HEK293 (cell line): Measurements from ENCODE around the gene GTF2A1.
"Not testable (repeated sequence)": the region's sequence is repeated elsewhere in the genome, so short reads cannot be mapped to it uniquely, and the experiment has no call there.

ENCODE experiments used
- CTCF ChIA-PET: fragments of 350-600 bp; formaldehyde crosslinking; extraction: SDS; loops from one replicate; lab custom pipeline; 2021; ENCODE audit warnings: antibody characterized with exemption; lab: Yijun Ruan, JAX
- POLR2A ChIA-PET: fragments of 300-600 bp; formaldehyde crosslinking; extraction: SDS; loops from one replicate; lab custom pipeline; 2020; ENCODE audit warnings: antibody characterized with exemption, inconsistent platforms; lab: Yijun Ruan, JAX
- H3K27ac ChIP-seq: fragments of 200-500 bp; sonication (Bioruptor generic); 2 replicates; pipeline ENCODE4 v1.5.1; 2014; ENCODE audit warnings: low read depth, low read length, control low read depth, inconsistent platforms; ENCODE audit errors: extremely low read depth
- H3K36me3 ChIP-seq, 2 experiments: fragments of 200-500 bp in 1 of 2; sonication (Bioruptor generic) in 1 of 2; 1 replicate in 1 of 2; 2 replicates in 1 of 2; pipeline ENCODE4 v1.5.1; 2014 to 2017; ENCODE audit warnings: inconsistent platforms in 2 of 2, low read length in 2 of 2; ENCODE audit not compliant: control insufficient read depth in 2 of 2, insufficient read depth in 1 of 2
- H3K4me1 ChIP-seq: fragments of 200-500 bp; sonication (Bioruptor generic); 2 replicates; pipeline ENCODE4 v1.5.1; 2014; ENCODE audit warnings: mild to moderate bottlenecking, low read length, inconsistent platforms; ENCODE audit not compliant: control insufficient read depth, insufficient read depth
- H3K4me3 ChIP-seq: 2 replicates; pipeline ENCODE4 v1.5.1; 2011; ENCODE audit warnings: low read depth, mild to moderate bottlenecking, control low read depth, low read length, moderate library complexity
- H3K9me3 ChIP-seq: fragments of 200-500 bp; sonication (Bioruptor generic); 2 replicates; pipeline ENCODE4 v1.5.1; 2014; ENCODE audit warnings: low read depth, low read length, inconsistent platforms; ENCODE audit not compliant: control insufficient read depth, insufficient read depth
- AEBP2 ChIP-seq: fragments of 450-650 bp; formaldehyde crosslinking; IDR thresholded peaks from 2 replicates; pipeline ENCODE4 v1.5.1; 2016; ENCODE audit warnings: missing biosample characterization, missing genetic modification characterization, borderline replicate concordance
- ATF2 ChIP-seq: fragments of 450-650 bp; formaldehyde crosslinking; IDR thresholded peaks from 2 replicates; pipeline ENCODE4 v1.5.1; 2016; ENCODE audit warnings: missing biosample characterization, missing genetic modification characterization, low read depth
- GLIS2 ChIP-seq: fragments of 450-650 bp; formaldehyde crosslinking; IDR thresholded peaks from 2 replicates; pipeline ENCODE4 v1.5.1; 2016; ENCODE audit warnings: missing biosample characterization, missing genetic modification characterization
- KLF8 ChIP-seq: fragments of 450-650 bp; formaldehyde crosslinking; IDR thresholded peaks from 2 replicates; pipeline ENCODE4 v1.5.1; 2016; ENCODE audit warnings: missing biosample characterization, missing genetic modification characterization
- YY1 ChIP-seq: fragments of 450-650 bp; formaldehyde crosslinking; IDR thresholded peaks from 2 replicates; pipeline ENCODE4 v1.5.1; 2018; ENCODE audit warnings: missing biosample characterization, missing genetic modification characterization
- ZBTB8A ChIP-seq: fragments of 450-650 bp; formaldehyde crosslinking; IDR thresholded peaks from 2 replicates; pipeline ENCODE4 v1.5.1; 2016; ENCODE audit warnings: missing biosample characterization, missing genetic modification characterization
- ZNF132 ChIP-seq: fragments of 450-650 bp; formaldehyde crosslinking; IDR thresholded peaks from 2 replicates; pipeline ENCODE4 v1.5.1; 2017; ENCODE audit warnings: missing biosample characterization, missing genetic modification characterization, borderline replicate concordance
- ZNF174 ChIP-seq: fragments of 450-650 bp; formaldehyde crosslinking; IDR thresholded peaks from 2 replicates; pipeline ENCODE4 v1.5.0; 2017; ENCODE audit warnings: missing biosample characterization, mild to moderate bottlenecking, missing genetic modification characterization
- ZNF214 ChIP-seq: fragments of 450-650 bp; formaldehyde crosslinking; IDR thresholded peaks from 2 replicates; pipeline ENCODE4 v1.5.1; 2017; ENCODE audit warnings: missing biosample characterization, mild to moderate bottlenecking, missing genetic modification characterization, borderline replicate concordance
- ZNF266 ChIP-seq: fragments of 450-650 bp; formaldehyde crosslinking; IDR thresholded peaks from 2 replicates; pipeline ENCODE4 v1.5.1; 2016; ENCODE audit warnings: missing biosample characterization, missing genetic modification characterization, low read depth
- ZNF292 ChIP-seq: fragments of 450-650 bp; formaldehyde crosslinking; IDR thresholded peaks from 2 replicates; pipeline ENCODE4 v1.5.1; 2016; ENCODE audit warnings: low read depth, missing biosample characterization, missing genetic modification characterization, borderline replicate concordance
- ZNF37A ChIP-seq: fragments of 450-650 bp; IDR thresholded peaks from 2 replicates; pipeline ENCODE4 v1.5.1; 2018; ENCODE audit warnings: missing biosample characterization, missing genetic modification characterization
- ZNF391 ChIP-seq: fragments of 450-650 bp; formaldehyde crosslinking; IDR thresholded peaks from 2 replicates; pipeline ENCODE4 v1.5.1; 2016; ENCODE audit warnings: low read depth, missing biosample characterization, missing genetic modification characterization, borderline replicate concordance
- ZNF548 ChIP-seq: fragments of 450-650 bp; formaldehyde crosslinking; IDR thresholded peaks from 2 replicates; pipeline ENCODE4 v1.5.1; 2016; ENCODE audit warnings: missing biosample characterization, missing genetic modification characterization
- ZNF560 ChIP-seq: fragments of 450-650 bp; formaldehyde crosslinking; IDR thresholded peaks from 2 replicates; pipeline ENCODE4 v1.5.1; 2017; ENCODE audit warnings: missing biosample characterization, missing genetic modification characterization, borderline replicate concordance
- ZNF626 ChIP-seq: fragments of 450-650 bp; sonication (Bioruptor Pico); formaldehyde crosslinking; IDR thresholded peaks from 2 replicates; pipeline ENCODE4 v1.5.1; 2018; ENCODE audit warnings: missing biosample characterization, missing genetic modification characterization, inconsistent platforms
- ZNF658 ChIP-seq: fragments of 450-650 bp; formaldehyde crosslinking; IDR thresholded peaks from 2 replicates; pipeline ENCODE4; 2016; ENCODE audit warnings: missing biosample characterization, missing genetic modification characterization
- ZNF670 ChIP-seq: fragments of 450-650 bp; formaldehyde crosslinking; IDR thresholded peaks from 2 replicates; pipeline ENCODE4 v1.5.1; 2016; ENCODE audit warnings: missing biosample characterization, missing genetic modification characterization, low read depth
- ZNF701 ChIP-seq: fragments of 450-650 bp; formaldehyde crosslinking; IDR thresholded peaks from 2 replicates; pipeline ENCODE4 v1.5.1; 2016; ENCODE audit warnings: missing biosample characterization, missing genetic modification characterization
- ZNF747 ChIP-seq: fragments of 450-650 bp; formaldehyde crosslinking; IDR thresholded peaks from 2 replicates; pipeline ENCODE4 v1.5.1; 2016; ENCODE audit warnings: missing biosample characterization, missing genetic modification characterization
- ZNF785 ChIP-seq: fragments of 450-650 bp; formaldehyde crosslinking; IDR thresholded peaks from 2 replicates; pipeline ENCODE4 v1.5.1; 2016; ENCODE audit warnings: missing biosample characterization, missing genetic modification characterization
- TF ChIP-seq, protein P1 (sequence below): fragments of 450-650 bp; formaldehyde crosslinking; IDR thresholded peaks from 2 replicates; pipeline ENCODE4 v1.5.1; 2016; ENCODE audit warnings: missing biosample characterization, missing genetic modification characterization

Gene GTF2A1

GRCh38 chr14:81231540-81231939 is 10.8 kb upstream of the GTF2A1 start (continued):
- TF ChIP-seq, protein P1, sequence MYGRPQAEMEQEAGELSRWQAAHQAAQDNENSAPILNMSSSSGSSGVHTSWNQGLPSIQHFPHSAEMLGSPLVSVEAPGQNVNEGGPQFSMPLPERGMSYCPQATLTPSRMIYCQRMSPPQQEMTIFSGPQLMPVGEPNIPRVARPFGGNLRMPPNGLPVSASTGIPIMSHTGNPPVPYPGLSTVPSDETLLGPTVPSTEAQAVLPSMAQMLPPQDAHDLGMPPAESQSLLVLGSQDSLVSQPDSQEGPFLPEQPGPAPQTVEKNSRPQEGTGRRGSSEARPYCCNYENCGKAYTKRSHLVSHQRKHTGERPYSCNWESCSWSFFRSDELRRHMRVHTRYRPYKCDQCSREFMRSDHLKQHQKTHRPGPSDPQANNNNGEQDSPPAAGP (tag by site-specific recombination) = no peak
- TF ChIP-seq ZNF37A = no peak
- TF ChIP-seq ZNF214 = no peak
- no peak for TF ChIP-seq ATF2 (tag by site-specific recombination)

DNA sequence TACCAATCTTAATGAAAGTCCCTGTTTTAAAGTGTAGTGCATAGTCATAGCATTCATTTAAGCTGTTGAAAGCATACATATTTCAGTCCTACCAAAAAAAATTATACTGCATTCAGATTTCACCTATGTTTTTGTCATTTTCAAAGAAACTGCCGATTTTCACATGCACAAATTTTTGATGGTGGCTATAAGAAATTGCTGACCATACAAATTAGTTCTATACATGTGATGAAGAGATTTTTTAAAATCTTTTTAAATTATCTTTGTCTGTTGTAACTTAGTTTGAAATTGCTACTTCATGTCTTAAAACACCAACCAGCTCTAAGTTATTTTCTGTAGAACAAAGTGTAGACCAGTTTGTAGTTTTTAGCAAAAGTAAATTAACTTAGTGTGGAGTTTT is 3.5 kb upstream of the GTF2A1 start:
- TF ChIP-seq ZNF548 (tag by site-specific recombination) (no peak), GLIS2 (no peak), ZNF174 (tag by site-specific recombination) (no peak), ZNF701 (tag by site-specific recombination) (no peak), YY1 (tag by site-specific recombination) (no peak), ZNF292 (tag by site-specific recombination) (no peak), AEBP2 (tag by site-specific recombination) (no peak), ZNF658 (tag by site-specific recombination) (no peak), ZBTB8A (tag by site-specific recombination) (no peak), ZNF266 (tag by site-specific recombination) (no peak), ZNF132 (tag by site-specific recombination) (no peak), ZNF747 (tag by site-specific recombination) (no peak), ZNF560 (tag by site-specific recombination) (no peak), ZNF785 (tag by site-specific recombination) (no peak), ZNF391 (tag by site-specific recombination) (no peak), ZNF626 (tag by site-specific recombination) (no peak), KLF8 (tag by site-specific recombination) (no peak), ZNF214 (no peak), ZNF670 (tag by site-specific recombination) (no peak)
- TF ChIP-seq, protein P1 (tag by site-specific recombination) = no peak
- TF ChIP-seq, all 188 proteins: peak for 0
- H3K4me3 ChIP-seq = no peak overlapping the region
- no peak overlapping the region for H3K27ac ChIP-seq
- no peaks in the 10 kb centered on the region for H3K9me3 ChIP-seq
- H3K36me3 ChIP-seq = no peaks in the 10 kb centered on the region
- CTCF ChIA-PET = interaction anchor here (0.8 to 0.9 kb wide), 2 partner anchors 15 to 45 kb away, joined by 3 read pairs; no protein-coding TSS in a partner anchor
- POLR2A ChIA-PET = no interaction called here
- no peaks in the 10 kb centered on the region for H3K4me1 ChIP-seq

GRCh38 chr14:81223788-81224187 is 3.0 kb upstream of the GTF2A1 start:
- H3K9me3 ChIP-seq, H3K4me3 ChIP-seq, H3K27ac ChIP-seq, H3K36me3 ChIP-seq, H3K4me1 ChIP-seq: not testable (repeated sequence)
- ChIA-PET POLR2A (interaction anchor here (1.3 kb wide), 1 partner anchor 54 kb away, joined by 4 read pairs; no protein-coding TSS in a partner anchor), CTCF (interaction anchor here (0.6 to 0.8 kb wide), 2 partner anchors 16 to 45 kb away, joined by 3 to 4 read pairs; no protein-coding TSS in a partner anchor)
